Measurements from ENCODE around the gene DENND1A. TPM values are rescaled to one million over a fixed set of nuclear protein-coding genes. Genes with fewer than 3 reads are reported as not detected.

The DENND1A gene
- total and polyA plus RNA-seq, 2 of the 13 experiments (the other 11 are each of a cell fraction or from before 2014, with no cell fraction given): 14.8 to 30.1 TPM

GRCh38 chr9:123679330-123679987, 250.5 kb downstream of the DENND1A start (continued):
- TF ChIP-seq NRL (CRISPR knock-in tag; IDR thresholded peaks at IDR 0.05; ENCODE audit: borderline replicate concordance) (no peak), DNMT1 (CRISPR knock-in tag; IDR thresholded peaks at IDR 0.05) (no peak), ZNF615 (CRISPR knock-in tag; IDR thresholded peaks at IDR 0.05; ENCODE audit: borderline replicate concordance) (no peak), ZNF251 (CRISPR knock-in tag; IDR thresholded peaks at IDR 0.05) (no peak), HNRNPL (IDR thresholded peaks at IDR 0.05; ENCODE audit: low read depth, low read length) (no peak), ZBTB1 (CRISPR knock-in tag; IDR thresholded peaks at IDR 0.05; ENCODE audit: borderline replicate concordance) (no peak), ZNF333 (CRISPR knock-in tag; IDR thresholded peaks at IDR 0.05; ENCODE audit: borderline replicate concordance) (no peak), ZBTB25 (CRISPR knock-in tag; IDR thresholded peaks at IDR 0.05) (no peak), ARNT (IDR thresholded peaks at IDR 0.05) (no peak), DRAP1 (CRISPR knock-in tag; IDR thresholded peaks at IDR 0.05) (peak; percentile 42; the same call in 1 of the 2 replicates), PBX3 (CRISPR knock-in tag; IDR thresholded peaks at IDR 0.05; ENCODE audit: borderline replicate concordance) (no peak), ATM (IDR thresholded peaks at IDR 0.05; ENCODE audit: borderline replicate concordance) (no peak), ZNF572 (CRISPR knock-in tag; IDR thresholded peaks at IDR 0.05) (no peak), ZNF232 (CRISPR knock-in tag; IDR thresholded peaks at IDR 0.05; ENCODE audit: borderline replicate concordance) (peak; percentile 44; the same call in 1 of the 2 replicates), ZFP91 (CRISPR knock-in tag; IDR thresholded peaks at IDR 0.05; ENCODE audit: borderline replicate concordance) (peak; percentile 53; the same call in 1 of the 2 replicates), ZBTB7B (CRISPR knock-in tag; IDR thresholded peaks at IDR 0.05) (0 out of 2 replicates have a peak, but pooled peaks have one; percentile 40), EEA1 (CRISPR knock-in tag; IDR thresholded peaks at IDR 0.05; ENCODE audit: borderline replicate concordance) (no peak), FOXJ3 (CRISPR knock-in tag; IDR thresholded peaks at IDR 0.05; ENCODE audit: borderline replicate concordance) (peak; percentile 41; the same call in 1 of the 2 replicates), ZNF362 (CRISPR knock-in tag; IDR thresholded peaks at IDR 0.05; ENCODE audit: borderline replicate concordance) (no peak)
